PFSK-1 (cell line): Measurements from ENCODE around the gene SPAG6.

Experiments used
- FOXP2 ChIP-seq: optimal IDR thresholded peaks from 2 replicates; pipeline ENCODE3; 2011; ENCODE audit warnings: borderline replicate concordance, control low read depth, inconsistent platforms; ENCODE audit not compliant: insufficient read depth; ENCODE audit errors: extremely low read length, extremely low read depth
- POLR2AphosphoS5 ChIP-seq: IDR thresholded peaks from 2 replicates; pipeline ENCODE4 v1.6.1; 2012; ENCODE audit warnings: low read depth, mild to moderate bottlenecking, control low read depth, low read length, moderate library complexity
- REST ChIP-seq, 2 experiments: IDR thresholded peaks; 2 replicates each; pipeline versions ENCODE4 v1.6.1 to v1.8.0; 2011 to 2012; ENCODE audit warnings: low read depth in 2 of 2, low read length in 2 of 2, control low read depth in 1 of 2, inconsistent platforms in 1 of 2, mild to moderate bottlenecking in 1 of 2, moderate library complexity in 1 of 2; ENCODE audit not compliant: insufficient read depth in 1 of 2
- SIN3A ChIP-seq: IDR thresholded peaks from 2 replicates; pipeline ENCODE4 v1.6.1; 2012; ENCODE audit warnings: mild to moderate bottlenecking, low read length, moderate library complexity, borderline replicate concordance; ENCODE audit not compliant: insufficient read depth
- TAF1 ChIP-seq: IDR thresholded peaks from 2 replicates; pipeline ENCODE4 v1.6.1; 2012; ENCODE audit warnings: low read length, control low read depth, borderline replicate concordance; ENCODE audit not compliant: insufficient read depth

SPAG6 gene

GRCh38 chr10:22365644-22366434 is 20.5 kb downstream of the SPAG6 start:
- no peak for TF ChIP-seq REST (IDR thresholded peaks at IDR 0.05; ENCODE audit: insufficient read depth in 1 of 2, low read depth in 2 of 2, low read length in 2 of 2)
- no peak for TF ChIP-seq FOXP2
- TF ChIP-seq SIN3A = no peak
- TF ChIP-seq POLR2AphosphoS5 = no peak
- no peak for TF ChIP-seq TAF1

- no peak for TF ChIP-seq REST (IDR thresholded peaks at IDR 0.05; ENCODE audit: insufficient read depth in 1 of 2, low read depth in 2 of 2, low read length in 2 of 2)
- TF ChIP-seq TAF1 = no peak
- no peak for TF ChIP-seq SIN3A
- TF ChIP-seq POLR2AphosphoS5 = no peak
- TF ChIP-seq FOXP2 = no peak
Observed at GRCh38 chr10:22366435-22366703, 21.1 kb downstream of the SPAG6 start.

- TF ChIP-seq FOXP2 = no peak
- no peak for TF ChIP-seq REST (IDR thresholded peaks at IDR 0.05; ENCODE audit: insufficient read depth in 1 of 2, low read depth in 2 of 2, low read length in 2 of 2)
- no peak for TF ChIP-seq SIN3A
- TF ChIP-seq TAF1 = no peak
- TF ChIP-seq POLR2AphosphoS5 = no peak
Observed at GRCh38 chr10:22366771-22367170, 21.5 kb downstream of the SPAG6 start.

GRCh38 chr10:22367471-22367870 is 22.2 kb downstream of the SPAG6 start:
- TF ChIP-seq REST (IDR thresholded peaks at IDR 0.05; ENCODE audit: insufficient read depth in 1 of 2, low read depth in 2 of 2, low read length in 2 of 2) (no peak), TAF1 (no peak), POLR2AphosphoS5 (no peak), FOXP2 (no peak), SIN3A (no peak)

- TF ChIP-seq SIN3A = no peak
- TF ChIP-seq TAF1 = no peak
- no peak for TF ChIP-seq FOXP2
- no peak for TF ChIP-seq POLR2AphosphoS5
Observed at GRCh38 chr10:22368402-22368801, 23.1 kb downstream of the SPAG6 start.
